A549 treated with DMSO at 1 μM for 4 hours (cell line): ENCODE data around the gene AKAIN1. TPM values are rescaled to one million over a fixed set of nuclear protein-coding genes. Genes with fewer than 3 reads are reported as not detected.

ENCODE experiments used
- total RNA-seq: library from RNA; stranded (reverse); fragments of 200-300 nt; extraction: Qiagen RNA extraction; gene quantifications from 5 replicates; pipeline ENCODE4 v1.2.3, GENCODE V29; 2022; ENCODE audit warnings: low read depth

Gene AKAIN1
- total RNA-seq, result not detected in 5 replicates

GRCh38 chr18:5197032-5197434 lies at the start of gene AKAIN1:
Gene AKAIN1 (minus strand): TSS chr18:5197257. CDS start chr18:5197053, 204 bp downstream.

Other genes starting within 250 kb of the AKAIN1 start
- gene ZBTB14, start 98.5 kb upstream of the AKAIN1 start, total RNA-seq, result 6.7 to 8.8 TPM (median 8.2 TPM) in 5 replicates